Caco-2 (cell line): ENCODE measurements around the gene LNPEP. TPM values are rescaled to one million over a fixed set of nuclear protein-coding genes. Genes with fewer than 3 reads are reported as not detected.

Experiments
- BruUV-seq: library from RNA; stranded (reverse); fragments of 400-500 nt; replicated peaks from 2 replicates; lab custom pipeline; 2021; lab: Mats Ljungman, UMichigan
- CTCF ChIA-PET: fragments of 300-600 bp; sonication (Branson Sonifier 250); formaldehyde crosslinking; loops from one replicate; lab custom pipeline; 2022; ENCODE audit warnings: antibody characterized with exemption; lab: Charles Lee
- POLR2A ChIA-PET: fragments of 300-600 bp; sonication (Branson Sonifier 250); formaldehyde crosslinking; loops from one replicate; lab custom pipeline; 2022; ENCODE audit warnings: antibody characterized with exemption; lab: Charles Lee
- DNase-seq, 2 experiments: peaks; one replicate each; pipeline versions ENCODE4 v3.0.0 to v3.0.0-alpha.2; 2020 to 2022
- H3K27me3 ChIP-seq: replicated peaks from 2 replicates; pipeline ENCODE4 v1.6.0; 2011; ENCODE audit warnings: low read length; ENCODE audit not compliant: control insufficient read depth, insufficient read depth
- H3K36me3 ChIP-seq: 2 replicates; pipeline ENCODE4 v1.5.1; 2011; ENCODE audit warnings: low read length; ENCODE audit not compliant: control insufficient read depth, insufficient read depth
- H3K4me1 ChIP-seq: fragments of 250-450 bp; sonication (Bioruptor Pico); 2 replicates; pipeline ENCODE4 v1.5.1; 2020; ENCODE audit warnings: mild to moderate bottlenecking
- H3K4me3 ChIP-seq: 2 replicates; pipeline ENCODE4 v1.5.1; 2011; ENCODE audit warnings: low read depth, mild to moderate bottlenecking, control low read depth, low read length
- H3K9me3 ChIP-seq: fragments of 250-450 bp; sonication (Bioruptor Pico); 2 replicates; pipeline ENCODE4 v1.5.1; 2020; ENCODE audit warnings: mild to moderate bottlenecking, moderate library complexity
- H3K27ac Mint-ChIP-seq: one replicate; pipeline ENCODE4 v1.8.0; 2022; ENCODE audit warnings: mixed read lengths; ENCODE audit not compliant: unreplicated experiment
- H3K27me3 Mint-ChIP-seq: one replicate; pipeline ENCODE4 v1.8.0; 2022; ENCODE audit warnings: mixed read lengths; ENCODE audit not compliant: insufficient read depth, unreplicated experiment
- H3K36me3 Mint-ChIP-seq: one replicate; pipeline ENCODE4 v1.8.0; 2022; ENCODE audit warnings: mild to moderate bottlenecking, mixed read lengths; ENCODE audit not compliant: insufficient read depth, unreplicated experiment
- H3K4me1 Mint-ChIP-seq: one replicate; pipeline ENCODE4 v1.8.0; 2022; ENCODE audit warnings: low read depth, mixed read lengths; ENCODE audit not compliant: unreplicated experiment
- H3K4me3 Mint-ChIP-seq: one replicate; pipeline ENCODE4 v1.8.0; 2022; ENCODE audit warnings: mild to moderate bottlenecking, moderate library complexity, mixed read lengths; ENCODE audit not compliant: unreplicated experiment
- H3K9me3 Mint-ChIP-seq: one replicate; pipeline ENCODE4 v1.8.0; 2022; ENCODE audit warnings: mixed read lengths; ENCODE audit not compliant: unreplicated experiment
- CTCF ChIP-seq, 2 experiments: fragments of 200-600 bp in 1 of 2; IDR thresholded peaks; 1 replicate in 1 of 2; 2 replicates in 1 of 2; pipeline versions ENCODE4 v1.5.1 to v1.8.0; 2011 to 2022; ENCODE audit warnings: antibody characterized with exemption in 1 of 2, control low read depth in 1 of 2, inconsistent platforms in 1 of 2, low read depth in 1 of 2, low read length in 1 of 2, mild to moderate bottlenecking in 1 of 2, moderate library complexity in 1 of 2; ENCODE audit not compliant: insufficient read depth in 1 of 2, severe bottlenecking in 1 of 2, unreplicated experiment in 1 of 2
- intact Hi-C: fragments of 100-400 bp; cut with micrococcal nuclease; formaldehyde crosslinking; loops from one replicate; pipeline ENCODE4 v1.10.0; 2022; ENCODE audit not compliant: unreplicated experiment
- total RNA-seq: library from RNA; stranded (reverse); gene quantifications from 2 replicates; pipeline ENCODE4 v1.2.3, GENCODE V29; 2022

LNPEP gene
- total RNA-seq, 1 experiment from 2014 or later: 21.4 TPM

- H3K36me3 Mint-ChIP-seq: no peaks in the 10 kb centered on the region
- H3K27ac Mint-ChIP-seq: no peak overlapping the region
- H3K4me3 Mint-ChIP-seq: no peak overlapping the region
- H3K27me3 Mint-ChIP-seq: no peaks in the 10 kb centered on the region
- ChIA-PET POLR2A (no interaction called here), CTCF (no interaction called here)
- H3K9me3 Mint-ChIP-seq: no peaks in the 10 kb centered on the region
- DNase-seq: no peak
- Histone ChIP-seq H3K36me3 (no peaks in the 10 kb centered on the region), H3K4me1 (no peaks in the 10 kb centered on the region), H3K9me3 (no peaks in the 10 kb centered on the region), H3K27me3 (no peaks in the 10 kb centered on the region), H3K4me3 (no peak overlapping the region)
- intact Hi-C loops: no loop called here
- no peak for TF ChIP-seq CTCF (IDR thresholded peaks at IDR 0.05; ENCODE audit: insufficient read depth in 1 of 2, low read depth in 1 of 2, low read length in 1 of 2, severe bottlenecking in 1 of 2, unreplicated experiment in 1 of 2)
- H3K4me1 Mint-ChIP-seq: peaks cover 5% of the 10 kb centered on the region
- no TSS peak for BruUV-seq
These were observed 9.6 kb upstream of the LNPEP start for GRCh38 chr5:96926276-96926675.

- Mint-ChIP-seq H3K27me3 (no peaks in the 10 kb centered on the region), H3K36me3 (no peaks in the 10 kb centered on the region), H3K9me3 (no peaks in the 10 kb centered on the region), H3K27ac (no peak overlapping the region), H3K4me3 (no peak overlapping the region), H3K4me1 (peaks cover 5% of the 10 kb centered on the region)
- no peaks in the 10 kb centered on the region for H3K4me1 ChIP-seq
- no peak for DNase-seq
- CTCF ChIA-PET: no interaction called here
- POLR2A ChIA-PET: no interaction called here
- intact Hi-C loops: no loop called here
- no peak overlapping the region for H3K4me3 ChIP-seq
- BruUV-seq: no TSS peak
- TF ChIP-seq CTCF (IDR thresholded peaks at IDR 0.05; ENCODE audit: insufficient read depth in 1 of 2, low read depth in 1 of 2, low read length in 1 of 2, severe bottlenecking in 1 of 2, unreplicated experiment in 1 of 2): no peak
- H3K27me3 ChIP-seq: no peaks in the 10 kb centered on the region
- H3K36me3 ChIP-seq: no peaks in the 10 kb centered on the region
- no peaks in the 10 kb centered on the region for H3K9me3 ChIP-seq
These were observed 8.9 kb upstream of the LNPEP start for GRCh38 chr5:96927008-96927407.

- Mint-ChIP-seq H3K27me3 (no peaks in the 10 kb centered on the region), H3K4me3 (no peak overlapping the region), H3K4me1 (peaks cover 15% of the 10 kb centered on the region), H3K27ac (no peak overlapping the region), H3K36me3 (peaks cover 2% of the 10 kb centered on the region), H3K9me3 (no peaks in the 10 kb centered on the region)
- CTCF ChIA-PET: no interaction called here
- H3K9me3 ChIP-seq: no peaks in the 10 kb centered on the region
- no peaks in the 10 kb centered on the region for H3K36me3 ChIP-seq
- intact Hi-C loops: no loop called here
- TF ChIP-seq CTCF (IDR thresholded peaks at IDR 0.05; ENCODE audit: insufficient read depth in 1 of 2, low read depth in 1 of 2, low read length in 1 of 2, severe bottlenecking in 1 of 2, unreplicated experiment in 1 of 2): no peak
- BruUV-seq: no TSS peak
- no peak for DNase-seq
- POLR2A ChIA-PET: no interaction called here
- no peaks in the 10 kb centered on the region for H3K27me3 ChIP-seq
- no peak overlapping the region for H3K4me3 ChIP-seq
- peaks cover 8% of the 10 kb centered on the region; the same call in 1 of the 2 replicates for H3K4me1 ChIP-seq
These were observed 6.8 kb upstream of the LNPEP start for GRCh38 chr5:96928931-96929708.
